ENCODE measurements around the gene KRTAP11-1.

Gene KRTAP11-1

DNA sequence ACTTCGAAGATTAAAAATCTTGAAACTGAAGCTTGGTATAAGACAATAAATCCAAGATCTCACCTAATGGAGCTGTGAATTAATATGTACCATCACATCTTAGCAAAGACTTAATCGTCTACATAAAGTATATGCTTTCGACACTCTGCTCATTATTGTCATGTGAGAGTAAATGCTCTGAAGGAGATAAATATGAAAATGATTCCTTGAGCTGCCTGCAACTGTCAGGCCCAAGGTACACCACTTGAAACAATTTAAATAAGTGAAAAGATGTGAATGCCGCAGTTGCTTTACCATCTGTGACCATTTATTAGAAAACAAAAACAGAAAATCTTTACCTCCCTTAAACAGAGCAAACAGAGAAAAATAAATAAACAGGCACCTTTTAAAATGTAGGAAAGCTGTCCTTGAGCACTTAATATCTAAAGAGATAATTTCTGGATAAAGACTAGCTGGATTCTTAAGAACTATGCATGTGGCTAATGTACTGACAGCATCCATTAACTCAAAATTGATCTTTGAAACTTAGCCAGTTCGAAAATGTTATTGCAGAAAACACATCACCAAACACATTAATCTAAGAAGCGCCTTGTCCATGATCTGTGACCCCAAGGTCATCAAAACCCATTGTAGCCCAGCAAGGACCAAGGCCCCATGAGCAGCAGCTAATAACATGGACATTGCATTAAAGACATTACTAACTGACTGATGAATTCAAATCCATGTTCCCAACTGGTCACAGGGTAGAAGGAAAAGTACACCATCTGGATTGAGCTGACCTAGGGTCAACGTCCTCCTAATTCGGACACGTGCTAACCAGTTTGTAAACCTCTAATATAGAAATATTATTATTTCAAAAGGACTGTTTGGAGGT, 33.5 kb downstream of the KRTAP11-1 start:
- TF ChIP-seq POLR2AphosphoS5 (IDR thresholded peaks at IDR 0.05; ENCODE audit: low read depth, low read length) (no peak), FOXP2 (optimal IDR thresholded peaks at IDR 0.05; ENCODE audit: borderline replicate concordance, extremely low read depth, extremely low read length, insufficient read depth) (no peak), TAF1 (IDR thresholded peaks at IDR 0.05; ENCODE audit: borderline replicate concordance, insufficient read depth, low read length) (no peak), SIN3A (IDR thresholded peaks at IDR 0.05; ENCODE audit: borderline replicate concordance, insufficient read depth, low read length) (no peak)
- TF ChIP-seq, protein P1, sequence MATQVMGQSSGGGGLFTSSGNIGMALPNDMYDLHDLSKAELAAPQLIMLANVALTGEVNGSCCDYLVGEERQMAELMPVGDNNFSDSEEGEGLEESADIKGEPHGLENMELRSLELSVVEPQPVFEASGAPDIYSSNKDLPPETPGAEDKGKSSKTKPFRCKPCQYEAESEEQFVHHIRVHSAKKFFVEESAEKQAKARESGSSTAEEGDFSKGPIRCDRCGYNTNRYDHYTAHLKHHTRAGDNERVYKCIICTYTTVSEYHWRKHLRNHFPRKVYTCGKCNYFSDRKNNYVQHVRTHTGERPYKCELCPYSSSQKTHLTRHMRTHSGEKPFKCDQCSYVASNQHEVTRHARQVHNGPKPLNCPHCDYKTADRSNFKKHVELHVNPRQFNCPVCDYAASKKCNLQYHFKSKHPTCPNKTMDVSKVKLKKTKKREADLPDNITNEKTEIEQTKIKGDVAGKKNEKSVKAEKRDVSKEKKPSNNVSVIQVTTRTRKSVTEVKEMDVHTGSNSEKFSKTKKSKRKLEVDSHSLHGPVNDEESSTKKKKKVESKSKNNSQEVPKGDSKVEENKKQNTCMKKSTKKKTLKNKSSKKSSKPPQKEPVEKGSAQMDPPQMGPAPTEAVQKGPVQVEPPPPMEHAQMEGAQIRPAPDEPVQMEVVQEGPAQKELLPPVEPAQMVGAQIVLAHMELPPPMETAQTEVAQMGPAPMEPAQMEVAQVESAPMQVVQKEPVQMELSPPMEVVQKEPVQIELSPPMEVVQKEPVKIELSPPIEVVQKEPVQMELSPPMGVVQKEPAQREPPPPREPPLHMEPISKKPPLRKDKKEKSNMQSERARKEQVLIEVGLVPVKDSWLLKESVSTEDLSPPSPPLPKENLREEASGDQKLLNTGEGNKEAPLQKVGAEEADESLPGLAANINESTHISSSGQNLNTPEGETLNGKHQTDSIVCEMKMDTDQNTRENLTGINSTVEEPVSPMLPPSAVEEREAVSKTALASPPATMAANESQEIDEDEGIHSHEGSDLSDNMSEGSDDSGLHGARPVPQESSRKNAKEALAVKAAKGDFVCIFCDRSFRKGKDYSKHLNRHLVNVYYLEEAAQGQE (IDR thresholded peaks at IDR 0.05; ENCODE audit: insufficient read depth in 1 of 2, low read depth in 2 of 2, low read length in 2 of 2), result no peak

GRCh38 chr21:30842990-30843389, 38.4 kb downstream of the KRTAP11-1 start:
- TF ChIP-seq SIN3A (IDR thresholded peaks at IDR 0.05; ENCODE audit: borderline replicate concordance, insufficient read depth, low read length) (no peak), POLR2AphosphoS5 (IDR thresholded peaks at IDR 0.05; ENCODE audit: low read depth, low read length) (no peak), TAF1 (IDR thresholded peaks at IDR 0.05; ENCODE audit: borderline replicate concordance, insufficient read depth, low read length) (no peak), FOXP2 (optimal IDR thresholded peaks at IDR 0.05; ENCODE audit: borderline replicate concordance, extremely low read depth, extremely low read length, insufficient read depth) (no peak)
- TF ChIP-seq, protein P1 (IDR thresholded peaks at IDR 0.05; ENCODE audit: insufficient read depth in 1 of 2, low read depth in 2 of 2, low read length in 2 of 2), result no peak

- TF ChIP-seq FOXP2 (optimal IDR thresholded peaks at IDR 0.05; ENCODE audit: borderline replicate concordance, extremely low read depth, extremely low read length, insufficient read depth) (no peak), SIN3A (IDR thresholded peaks at IDR 0.05; ENCODE audit: borderline replicate concordance, insufficient read depth, low read length) (no peak), TAF1 (IDR thresholded peaks at IDR 0.05; ENCODE audit: borderline replicate concordance, insufficient read depth, low read length) (no peak), POLR2AphosphoS5 (IDR thresholded peaks at IDR 0.05; ENCODE audit: low read depth, low read length) (no peak)
- TF ChIP-seq, protein P1 (IDR thresholded peaks at IDR 0.05; ENCODE audit: insufficient read depth in 1 of 2, low read depth in 2 of 2, low read length in 2 of 2), result no peak
These were observed 42.1 kb downstream of the KRTAP11-1 start for GRCh38 chr21:30839304-30839703.

- TF ChIP-seq FOXP2 (optimal IDR thresholded peaks at IDR 0.05; ENCODE audit: borderline replicate concordance, extremely low read depth, extremely low read length, insufficient read depth) (no peak), SIN3A (IDR thresholded peaks at IDR 0.05; ENCODE audit: borderline replicate concordance, insufficient read depth, low read length) (no peak)
These were observed 42.8 kb downstream of the KRTAP11-1 start for GRCh38 chr21:30838536-30838935.

DNA sequence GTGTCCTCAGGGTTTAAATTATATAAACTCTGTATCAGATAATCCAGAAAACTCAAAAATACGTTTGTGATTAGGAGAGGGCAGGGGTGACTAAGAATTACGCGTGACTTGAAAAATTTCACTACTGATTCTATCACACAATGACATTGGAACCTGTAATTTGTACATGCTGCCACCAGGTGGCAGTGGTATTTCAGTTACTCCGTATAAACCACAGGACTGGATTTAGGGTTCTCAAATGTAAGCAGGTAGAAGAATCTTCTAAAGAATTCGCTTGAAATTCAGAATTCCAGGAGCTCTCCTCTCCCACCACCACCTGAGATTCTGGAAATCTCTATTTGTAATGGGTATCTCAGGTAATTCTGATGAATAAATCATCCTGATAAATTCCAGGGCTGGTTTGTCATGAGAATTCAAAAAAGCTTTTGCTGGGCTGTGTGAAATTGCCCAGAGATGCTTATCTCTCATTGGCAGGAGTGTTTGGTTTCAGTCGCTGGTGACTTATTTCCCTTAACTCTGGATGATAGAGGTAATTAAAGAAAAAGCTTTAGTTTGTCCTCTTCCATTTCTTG, 50.1 kb downstream of the KRTAP11-1 start:
- TF ChIP-seq TAF1 (IDR thresholded peaks at IDR 0.05; ENCODE audit: borderline replicate concordance, insufficient read depth, low read length), result no peak
